NCI-H446 (cell line): ENCODE measurements around the gene WFDC5.
"Not testable (repeated sequence)": the region's sequence is repeated elsewhere in the genome, so short reads cannot be mapped to it uniquely, and the experiment has no call there.

ENCODE experiments used
- DNase-seq, 2 experiments: peaks; one replicate each; lab custom pipeline; 2025; lab: John Stamatoyannopoulos, UW

The WFDC5 gene

GRCh38 chr20:45114465-45115385 lies at the start of gene WFDC5:
Gene WFDC5, minus strand, starts transcription at chr20:45115174. Its CDS starts 91 bp downstream, at chr20:45115083.
- no peak for DNase-seq

GRCh38 chr20:45163083-45163803 lies 48.3 kb upstream of the WFDC5 start:
- no peak for DNase-seq

GRCh38 chr20:45157962-45158361 lies 43.0 kb upstream of the WFDC5 start:
- DNase-seq, result peak; percentile 54 to 84

- DNase-seq, result no peak
Measured at GRCh38 chr20:45156713-45157112, 41.7 kb upstream of the WFDC5 start.

GRCh38 chr20:45154794-45155193 lies 39.8 kb upstream of the WFDC5 start:
- DNase-seq, result not testable (repeated sequence)

GRCh38 chr20:45154183-45154582 lies 39.2 kb upstream of the WFDC5 start:
- DNase-seq, result peak in 1 of 2 experiments; percentile 46

- DNase-seq, result peak in 1 of 2 experiments; percentile 46
Measured at GRCh38 chr20:45153752-45154151, 38.8 kb upstream of the WFDC5 start.

GRCh38 chr20:45153147-45153546 lies 38.2 kb upstream of the WFDC5 start:
- DNase-seq, result peak; percentile 74 to 93

GRCh38 chr20:45152405-45152804 lies 37.4 kb upstream of the WFDC5 start:
- DNase-seq, result no peak

GRCh38 chr20:45149062-45149461 lies 34.1 kb upstream of the WFDC5 start:
- DNase-seq, result no peak

GRCh38 chr20:45140836-45141235 lies 25.9 kb upstream of the WFDC5 start:
- no peak for DNase-seq

GRCh38 chr20:45139733-45140375 lies 24.9 kb upstream of the WFDC5 start:
- DNase-seq, result not testable (repeated sequence)

- no peak for DNase-seq
Measured at GRCh38 chr20:45138561-45139300, 23.8 kb upstream of the WFDC5 start.

- DNase-seq, result no peak
Measured at GRCh38 chr20:45136911-45137310, 21.9 kb upstream of the WFDC5 start.

GRCh38 chr20:45128099-45128498 lies 13.1 kb upstream of the WFDC5 start:
- no peak for DNase-seq

- no peak for DNase-seq
Measured at GRCh38 chr20:45124365-45124764, 9.4 kb upstream of the WFDC5 start, which contains the start of gene WFDC12. Gene WFDC12, minus strand, starts transcription at chr20:45124465. Its CDS starts 18 bp downstream, at chr20:45124447.

GRCh38 chr20:45121388-45121787 lies 6.4 kb upstream of the WFDC5 start:
- DNase-seq, result no peak

GRCh38 chr20:45119556-45120266 lies 4.7 kb upstream of the WFDC5 start:
- DNase-seq, result no peak

- DNase-seq, result no peak
Measured at GRCh38 chr20:45118028-45118427, 3.1 kb upstream of the WFDC5 start.

- DNase-seq, result no peak
Measured at GRCh38 chr20:45117581-45117980, 2.6 kb upstream of the WFDC5 start.

- no peak for DNase-seq
Measured at GRCh38 chr20:45115829-45116228, 855 bp upstream of the WFDC5 start.
